ENCODE results near the gene ANAPC7. TPM values are rescaled to one million over a fixed set of nuclear protein-coding genes. Genes with fewer than 3 reads are reported as not detected.

ANAPC7 gene
- total and polyA plus RNA-seq, 2 of the 13 experiments (the other 11 are each of a cell fraction or from before 2014, with no cell fraction given): 40.0 to 69.1 TPM

- peak; percentile 80 for TF ChIP-seq ZNF407 (CRISPR knock-in tag; IDR thresholded peaks at IDR 0.05; ENCODE audit: not compliant biosample characterization)
- TF ChIP-seq NCOA1 (CRISPR knock-in tag; IDR thresholded peaks at IDR 0.05): no peak
- TF ChIP-seq ARHGAP35 (CRISPR knock-in tag; IDR thresholded peaks at IDR 0.05; ENCODE audit: borderline replicate concordance): peak; percentile 92
- no peak; the same call in none of the 2 replicates for TF ChIP-seq ZNF605 (CRISPR knock-in tag; IDR thresholded peaks at IDR 0.05)
- no peak for TF ChIP-seq ZNF503 (CRISPR knock-in tag; IDR thresholded peaks at IDR 0.05)
- peak; percentile 11; the same call in 1 of the 2 replicates for TF ChIP-seq NFYB (CRISPR knock-in tag; IDR thresholded peaks at IDR 0.05)
- TF ChIP-seq ZNF639 (CRISPR knock-in tag; conservative IDR thresholded peaks at IDR 0.05): no peak
- TF ChIP-seq ZNF670 (CRISPR knock-in tag; IDR thresholded peaks at IDR 0.05; ENCODE audit: borderline replicate concordance): peak; percentile 56; the same call in 1 of the 2 replicates
- no peak for TF ChIP-seq HNRNPUL1 (IDR thresholded peaks at IDR 0.05; ENCODE audit: low read depth, low read length)
- no peak for TF ChIP-seq RCOR2 (CRISPR knock-in tag; IDR thresholded peaks at IDR 0.05)
- TF ChIP-seq ZNF598 (CRISPR knock-in tag; IDR thresholded peaks at IDR 0.05; ENCODE audit: borderline replicate concordance): no peak
- TF ChIP-seq JDP2 (CRISPR knock-in tag; IDR thresholded peaks at IDR 0.05; ENCODE audit: borderline replicate concordance): no peak
- TF ChIP-seq ZNF777 (CRISPR knock-in tag; IDR thresholded peaks at IDR 0.05): no peak
- TF ChIP-seq SRSF1 (optimal IDR thresholded peaks at IDR 0.05; ENCODE audit: low read depth, low read length): peak; percentile 70
- no peak for TF ChIP-seq U2AF2 (IDR thresholded peaks at IDR 0.05; ENCODE audit: low read depth, low read length)
- TF ChIP-seq ZNF564 (CRISPR knock-in tag; IDR thresholded peaks at IDR 0.05): no peak
- TF ChIP-seq KLF15 (CRISPR knock-in tag; IDR thresholded peaks at IDR 0.05; ENCODE audit: borderline replicate concordance): 0 out of 2 replicates have a peak, but pooled peaks have one; percentile 4
- no peak; the same call in 1 of the 2 replicates for TF ChIP-seq ZNF558 (CRISPR knock-in tag; IDR thresholded peaks at IDR 0.05; ENCODE audit: borderline replicate concordance)
Observed at GRCh38 chr12:110403146-110403975, at the start of gene ANAPC7 (continued).

Data from HepG2 (cell line).